C4-2B (cell line): ENCODE data around the gene ISY1.

ENCODE experiments used
- ZFX ChIP-seq: fragments of 450-650 bp; IDR thresholded peaks from 2 replicates; pipeline ENCODE4 v1.6.1; 2017
- TF ChIP-seq, protein P1 (sequence below): fragments of 450-650 bp; conservative IDR thresholded peaks from 2 replicates; pipeline ENCODE4 v1.5.1; 2017; ENCODE audit warnings: mild to moderate bottlenecking

GRCh38 chr3:129197321-129197720, 36.5 kb upstream of the ISY1 start:
- TF ChIP-seq ZFX: no peak
- TF ChIP-seq, protein P1, sequence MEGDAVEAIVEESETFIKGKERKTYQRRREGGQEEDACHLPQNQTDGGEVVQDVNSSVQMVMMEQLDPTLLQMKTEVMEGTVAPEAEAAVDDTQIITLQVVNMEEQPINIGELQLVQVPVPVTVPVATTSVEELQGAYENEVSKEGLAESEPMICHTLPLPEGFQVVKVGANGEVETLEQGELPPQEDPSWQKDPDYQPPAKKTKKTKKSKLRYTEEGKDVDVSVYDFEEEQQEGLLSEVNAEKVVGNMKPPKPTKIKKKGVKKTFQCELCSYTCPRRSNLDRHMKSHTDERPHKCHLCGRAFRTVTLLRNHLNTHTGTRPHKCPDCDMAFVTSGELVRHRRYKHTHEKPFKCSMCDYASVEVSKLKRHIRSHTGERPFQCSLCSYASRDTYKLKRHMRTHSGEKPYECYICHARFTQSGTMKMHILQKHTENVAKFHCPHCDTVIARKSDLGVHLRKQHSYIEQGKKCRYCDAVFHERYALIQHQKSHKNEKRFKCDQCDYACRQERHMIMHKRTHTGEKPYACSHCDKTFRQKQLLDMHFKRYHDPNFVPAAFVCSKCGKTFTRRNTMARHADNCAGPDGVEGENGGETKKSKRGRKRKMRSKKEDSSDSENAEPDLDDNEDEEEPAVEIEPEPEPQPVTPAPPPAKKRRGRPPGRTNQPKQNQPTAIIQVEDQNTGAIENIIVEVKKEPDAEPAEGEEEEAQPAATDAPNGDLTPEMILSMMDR: no peak
